ENCODE data around the gene WFIKKN1.

DNA sequence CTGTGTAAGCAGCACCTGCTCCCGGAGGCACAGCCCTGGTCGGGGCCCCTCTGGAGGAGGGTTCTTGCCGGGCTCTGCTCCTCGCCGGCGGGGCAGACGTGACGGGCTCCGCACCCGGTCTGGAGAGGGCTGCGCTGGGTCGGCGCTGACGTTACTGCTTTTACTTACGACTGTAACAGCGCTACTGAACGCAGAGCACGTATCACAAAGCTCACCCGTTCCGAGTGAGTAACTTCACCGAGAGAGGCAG is 42.2 kb upstream of the WFIKKN1 start:
- TF ChIP-seq, protein P1, sequence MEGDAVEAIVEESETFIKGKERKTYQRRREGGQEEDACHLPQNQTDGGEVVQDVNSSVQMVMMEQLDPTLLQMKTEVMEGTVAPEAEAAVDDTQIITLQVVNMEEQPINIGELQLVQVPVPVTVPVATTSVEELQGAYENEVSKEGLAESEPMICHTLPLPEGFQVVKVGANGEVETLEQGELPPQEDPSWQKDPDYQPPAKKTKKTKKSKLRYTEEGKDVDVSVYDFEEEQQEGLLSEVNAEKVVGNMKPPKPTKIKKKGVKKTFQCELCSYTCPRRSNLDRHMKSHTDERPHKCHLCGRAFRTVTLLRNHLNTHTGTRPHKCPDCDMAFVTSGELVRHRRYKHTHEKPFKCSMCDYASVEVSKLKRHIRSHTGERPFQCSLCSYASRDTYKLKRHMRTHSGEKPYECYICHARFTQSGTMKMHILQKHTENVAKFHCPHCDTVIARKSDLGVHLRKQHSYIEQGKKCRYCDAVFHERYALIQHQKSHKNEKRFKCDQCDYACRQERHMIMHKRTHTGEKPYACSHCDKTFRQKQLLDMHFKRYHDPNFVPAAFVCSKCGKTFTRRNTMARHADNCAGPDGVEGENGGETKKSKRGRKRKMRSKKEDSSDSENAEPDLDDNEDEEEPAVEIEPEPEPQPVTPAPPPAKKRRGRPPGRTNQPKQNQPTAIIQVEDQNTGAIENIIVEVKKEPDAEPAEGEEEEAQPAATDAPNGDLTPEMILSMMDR (IDR thresholded peaks at IDR 0.05; ENCODE audit: low read length): no peak
- TF ChIP-seq EZH2 (IDR thresholded peaks at IDR 0.05; ENCODE audit: borderline replicate concordance, low read length): no peak
